K562 (cell line): Measurements from ENCODE around the gene LRFN3. TPM values are rescaled to one million over a fixed set of nuclear protein-coding genes. Genes with fewer than 3 reads are reported as not detected.

Experiments used
- ATAC-seq: fragments of 200-7000 bp; cut with Tn5 transposase; 3 replicates; pipeline ENCODE4 v1.9.1; 2020; ENCODE audit warnings: moderate library complexity
- BruUV-seq: library from RNA; stranded (reverse); fragments of 400-500 nt; replicated peaks from 2 replicates; lab custom pipeline; 2021; lab: Mats Ljungman, UMichigan
- CTCF ChIA-PET: fragments of 300-600 bp; formaldehyde crosslinking; extraction: SDS; loops from one replicate; lab custom pipeline; 2021; ENCODE audit warnings: low intra/inter-chr PET ratio; lab: Yijun Ruan, JAX
- POLR2A ChIA-PET: fragments of 300-600, 350-650 bp; sonication (Branson Sonifier 250); formaldehyde crosslinking; extraction: SDS; loops from one replicate; lab custom pipeline; 2021; ENCODE audit warnings: antibody characterized with exemption, inconsistent platforms; lab: Yijun Ruan, JAX
- DNase-seq, 4 experiments: peaks; one replicate each; pipeline versions ENCODE4 v3.0.0 to v3.0.0-alpha.2; 2011 to 2018; ENCODE audit warnings: low spot score in 3 of 4, mixed read lengths in 3 of 4; ENCODE audit errors: extremely low read depth in 1 of 4
- FAIRE-seq: peaks from 2 replicates; lab custom pipeline; 2011; peaks lifted over from hg19 to GRCh38; lab: Jason Lieb, UNC
- H2AFZ ChIP-seq: 2 replicates; pipeline ENCODE4 v1.6.0; 2011; ENCODE audit warnings: low read depth, low read length, control low read depth, inconsistent platforms
- H3K27ac ChIP-seq: fragments of 200-600 bp; 3 replicates; pipeline ENCODE4 v1.8.0; 2011; ENCODE audit warnings: low read depth, mild to moderate bottlenecking, control low read depth, inconsistent platforms, low read length, moderate library complexity, mixed read lengths; ENCODE audit errors: extremely low read depth
- H3K27me3 ChIP-seq, 2 experiments: fragments of 300-600 bp in 1 of 2; 2 replicates in 1 of 2; 3 replicates in 1 of 2; pipeline versions ENCODE4 v1.6.0 to v1.8.0; 2011; ENCODE audit warnings: inconsistent platforms in 2 of 2, low read length in 2 of 2, mild to moderate bottlenecking in 1 of 2, mixed read lengths in 1 of 2, moderate library complexity in 1 of 2; ENCODE audit not compliant: control insufficient read depth in 2 of 2, insufficient read depth in 2 of 2
- H3K36me3 ChIP-seq: fragments of 300-600 bp; 3 replicates; pipeline ENCODE4 v1.8.0; 2011; ENCODE audit warnings: mild to moderate bottlenecking, low read length, inconsistent platforms; ENCODE audit not compliant: control insufficient read depth, insufficient read depth
- H3K4me1 ChIP-seq, 2 experiments: fragments of 200-600 bp in 1 of 2; replicated peaks in 1 of 2; 2 replicates in 1 of 2; 3 replicates in 1 of 2; pipeline versions ENCODE4 v1.5.1 to v1.8.0; 2011; ENCODE audit warnings: inconsistent platforms in 2 of 2, low read length in 2 of 2, mild to moderate bottlenecking in 1 of 2, mixed read lengths in 1 of 2, moderate library complexity in 1 of 2; ENCODE audit not compliant: control insufficient read depth in 2 of 2, insufficient read depth in 2 of 2
- H3K4me2 ChIP-seq: 2 replicates; pipeline ENCODE4 v1.6.1; 2011; ENCODE audit warnings: low read length, control low read depth, inconsistent platforms, mixed read lengths; ENCODE audit not compliant: insufficient read depth
- H3K4me3 ChIP-seq: fragments of 200-600 bp; sonication (generic), shearing (Covaris generic); 2 replicates; pipeline ENCODE4 v1.5.1; 2016; ENCODE audit warnings: control low read depth, inconsistent platforms
- H3K79me2 ChIP-seq: fragments of 200-600 bp; 3 replicates; pipeline ENCODE4 v1.8.0; 2011; ENCODE audit warnings: low read length, inconsistent platforms; ENCODE audit not compliant: control insufficient read depth, insufficient read depth
- H3K9ac ChIP-seq, 2 experiments: 2 replicates each; pipeline versions ENCODE4 v1.6.0 to v1.6.1; 2011; ENCODE audit warnings: low read depth in 2 of 2, low read length in 2 of 2, control low read depth in 1 of 2, inconsistent platforms in 1 of 2, mild to moderate bottlenecking in 1 of 2, mixed read lengths in 1 of 2; ENCODE audit not compliant: insufficient read depth in 1 of 2
- H3K9me1 ChIP-seq: one replicate; pipeline ENCODE4 v1.6.0; 2011; ENCODE audit warnings: inconsistent platforms, mild to moderate bottlenecking, low read length, moderate library complexity; ENCODE audit not compliant: control insufficient read depth, insufficient read depth
- H3K9me3 ChIP-seq: replicated peaks from 2 replicates; pipeline ENCODE4 v1.5.1; 2011; ENCODE audit warnings: low read depth, low read length, inconsistent platforms; ENCODE audit not compliant: control insufficient read depth, insufficient read depth
- H4K20me1 ChIP-seq: replicated peaks from 2 replicates; pipeline ENCODE4 v1.6.1; 2011; ENCODE audit warnings: low read length, inconsistent platforms, mixed read lengths; ENCODE audit not compliant: control insufficient read depth, insufficient read depth
- HDAC1 ChIP-seq, 2 experiments: fragments of 450-650 bp; IDR thresholded peaks; 2 replicates each; pipeline ENCODE4 v1.6.1; 2016 to 2017; ENCODE audit warnings: inconsistent platforms in 1 of 2, mild to moderate bottlenecking in 1 of 2, moderate library complexity in 1 of 2
- KDM1A ChIP-seq, 2 experiments: fragments of 450-650 bp; IDR thresholded peaks; 2 replicates each; pipeline ENCODE4 v1.6.1; 2016; ENCODE audit warnings: mild to moderate bottlenecking in 2 of 2
- ZNF79 ChIP-seq: fragments of 250-450 bp; sonication (Bioruptor Pico); IDR thresholded peaks from 2 replicates; pipeline ENCODE4 v1.4.0; 2020; ENCODE audit warnings: low read depth, mild to moderate bottlenecking, moderate library complexity
- WGBS: fragments of 100-300 bp; shearing (Covaris generic); methylation state at CpG from one replicate; pipeline ENCODE4 v1.1.6; 2016; ENCODE audit warnings: low coverage, mixed read lengths; ENCODE audit not compliant: insufficient coverage; ENCODE audit errors: missing lambda C conversion rate; 5-methylcytosine and 5-hydroxymethylcytosine counted together
- in situ Hi-C: fragments of 300-500 bp; cut with MboI; formaldehyde crosslinking; loops from 4 replicates; pipeline ENCODE4 v1.15.0; 2018; ENCODE audit warnings: inconsistent platforms, mixed read lengths
- intact Hi-C: fragments of 100-400 bp; cut with micrococcal nuclease; formaldehyde crosslinking; loops from 2 replicates; pipeline ENCODE4 v1.14.2; 2022
- polyA plus RNA-seq, 8 experiments: library from polyadenylated mRNA; depleted of rRNA in 4 of 8; stranded (reverse) in 5 of 8; unstranded in 3 of 8; fragments of >200 nt; fragmentation: Nextera tagmentation in 2 of 8; fragmentation: Illumina TruSeq in 1 of 8; extraction: Ambion mirVana in 2 of 8; extraction: Trizol in 1 of 8; gene quantifications; 2 replicates each; pipeline versions ENCODE4 v1.2.1 to v1.2.3, GENCODE V29; 2011 to 2014; ENCODE audit warnings: inconsistent platforms in 1 of 8, missing spikeins in 1 of 8
- total RNA-seq, 7 experiments: library from RNA; depleted of rRNA in 6 of 7; stranded (reverse); fragments of >200 nt in 6 of 7; fragmentation: Illumina TruSeq in 2 of 7; extraction: Trizol in 2 of 7; gene quantifications; 2 replicates each; pipeline versions ENCODE4 v1.2.1 to v1.2.3, GENCODE V29; 2011 to 2021; ENCODE audit warnings: low replicate concordance in 1 of 7

LRFN3 gene
- total and polyA plus RNA-seq, 9 of the 15 experiments (the other 6 are each of a cell fraction or from before 2014, with no cell fraction given) = 0.03 to 0.12 (median 0.11) TPM; not detected in 6

DNA sequence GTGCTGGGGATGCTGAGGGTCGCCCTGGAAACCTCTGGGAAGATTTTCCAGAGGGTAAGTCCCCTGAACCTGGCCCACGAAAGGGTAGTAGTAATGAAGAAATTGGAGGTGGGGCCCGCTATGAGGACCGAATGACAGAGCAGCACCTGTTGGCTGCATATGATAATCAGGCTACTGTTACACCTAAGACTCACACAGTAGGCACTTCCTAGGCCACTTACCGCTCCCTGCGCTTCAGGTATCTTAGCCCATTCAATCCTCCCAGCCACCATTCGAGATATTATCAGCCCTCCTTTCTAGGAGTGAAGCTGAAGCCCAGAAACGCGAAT lies 4.3 kb upstream of the LRFN3 start (continued):
- TF ChIP-seq HDAC1 (IDR thresholded peaks at IDR 0.05) = peak in 1 of 2 experiments; percentile 7; a peak in 1 of 4 replicates

DNA sequence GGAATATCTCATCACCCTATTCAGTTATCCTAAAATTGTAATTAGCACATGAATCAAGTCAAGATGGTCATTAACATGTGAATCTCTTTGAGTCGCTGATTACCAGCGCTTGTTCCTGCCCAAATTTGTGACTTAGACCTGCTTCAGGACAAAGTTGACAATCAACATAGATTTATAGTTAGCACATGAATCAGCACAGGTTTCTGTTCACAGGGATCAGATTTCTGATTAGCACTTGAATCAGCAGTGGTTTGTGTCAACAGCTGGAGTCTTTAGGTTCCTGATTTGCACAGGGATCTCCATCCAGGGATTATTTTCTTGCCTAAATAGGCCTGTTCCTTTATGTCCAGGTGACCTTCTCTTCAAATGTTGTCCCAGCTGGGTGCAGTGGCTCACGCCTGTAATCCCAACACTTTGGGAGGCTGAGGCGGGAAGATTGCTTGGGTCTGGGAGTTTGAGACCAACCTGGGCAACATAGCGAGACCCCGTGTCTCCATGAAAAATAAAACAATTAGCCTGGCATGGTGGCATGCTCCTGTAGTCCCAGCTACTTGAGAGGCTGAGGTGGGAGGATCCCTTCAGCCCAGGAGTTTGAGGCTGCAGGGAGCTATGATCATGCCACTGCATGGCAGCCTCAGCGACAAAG lies 3.8 kb upstream of the LRFN3 start:
- no peak overlapping the region for H3K4me3 ChIP-seq
- no peak for TF ChIP-seq ZNF79 (CRISPR knock-in tag)
- peak; percentile 55 to 62; a peak in 3 of 4 replicates for TF ChIP-seq KDM1A (IDR thresholded peaks at IDR 0.05)
- TF ChIP-seq, all 486 proteins: peak for 1
- Histone ChIP-seq H3K27me3 (peaks cover 9 to 25% of the 10 kb centered on the region in 2 experiments), H3K4me1 (peaks cover 2 to 14% of the 10 kb centered on the region in 2 experiments; a peak in 2 of 5 replicates), H3K27ac (no peak overlapping the region), H4K20me1 (0 out of 2 replicates have a peak, but pooled peaks cover 4% of the 10 kb centered on the region), H3K36me3 (no peaks in the 10 kb centered on the region), H3K9ac (no peak overlapping the region), H3K4me2 (no peak overlapping the region), H2AFZ (peak overlapping the region; percentile 20; the same call in 1 of the 2 replicates), H3K9me3 (no peaks in the 10 kb centered on the region), H3K79me2 (no peaks in the 10 kb centered on the region), H3K9me1 (no peaks in the 10 kb centered on the region)
- DNase-seq = no peak
- no peak for FAIRE-seq
- WGBS = 28% methylated on average over 7 of the region's 7 CpGs
- intact Hi-C loops (loop anchor here (5.0 to 10.0 kb wide), 2 partner anchors 108 to 375 kb away; no protein-coding TSS in a partner anchor), in situ Hi-C loops (loop anchor here (5.0 kb wide), 2 partner anchors 45 to 230 kb away; partner anchors contain the start of gene ZBTB32)
- no peak for ATAC-seq
- no TSS peak for BruUV-seq
- CTCF ChIA-PET = interaction anchor here (1.5 to 2.8 kb wide), 3 partner anchors 51 to 239 kb away, joined by 7 to 42 read pairs (median 32); no protein-coding TSS in a partner anchor
- POLR2A ChIA-PET = no interaction called here
